Gastrocnemius medialis (tissue), 4 donors: ENCODE data around the gene HES1.

Source experiments
- POLR2A ChIP-seq, 2 donors: fragments of 450-650 bp; IDR thresholded peaks; one replicate each; pipeline ENCODE4 v1.6.1; 2017; ENCODE audit warnings: antibody characterized with exemption in 2 of 2, mild to moderate bottlenecking in 2 of 2, moderate library complexity in 2 of 2
- TF ChIP-seq, protein P1 (sequence below), 5 experiments: fragments of 450-650 bp in 3 of 5; fragments of 200-600 bp in 2 of 5; sonication (generic) in 2 of 5; IDR thresholded peaks in 4 of 5; conservative IDR thresholded peaks in 1 of 5; 1 replicate in 4 of 5; 2 replicates in 1 of 5; pipeline ENCODE4 v1.5.1; 2016 to 2019; ENCODE audit warnings: antibody characterized with exemption in 5 of 5, mild to moderate bottlenecking in 3 of 5, moderate library complexity in 3 of 5

DNA sequence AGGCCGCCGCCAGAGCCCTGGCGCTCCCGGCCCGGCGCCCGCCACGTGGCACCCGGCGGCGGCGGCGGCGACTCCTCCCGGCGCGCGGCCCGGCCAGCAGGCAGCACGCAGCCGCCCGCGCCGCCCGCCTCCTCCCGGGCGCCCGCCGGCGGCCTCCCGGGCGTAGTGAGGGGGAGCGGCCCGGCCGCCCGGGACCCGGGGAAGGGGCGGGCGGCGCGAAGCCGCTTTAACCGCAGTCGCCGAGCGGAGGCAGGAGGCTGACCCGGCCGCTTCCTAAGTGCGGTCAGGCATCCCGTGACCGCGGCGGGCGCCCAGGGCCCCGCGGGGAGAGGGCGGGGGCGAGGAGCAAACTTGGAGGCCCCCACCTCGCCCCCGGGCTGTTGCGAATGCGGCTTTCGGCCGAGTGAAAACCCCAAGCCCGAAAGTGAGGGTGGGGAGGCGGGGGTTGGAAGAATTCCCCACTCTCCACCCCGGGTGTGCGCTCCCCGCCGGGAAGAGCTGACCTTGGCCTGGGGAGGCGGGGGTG is 1.7 kb upstream of the HES1 start:
- TF ChIP-seq, protein P1, sequence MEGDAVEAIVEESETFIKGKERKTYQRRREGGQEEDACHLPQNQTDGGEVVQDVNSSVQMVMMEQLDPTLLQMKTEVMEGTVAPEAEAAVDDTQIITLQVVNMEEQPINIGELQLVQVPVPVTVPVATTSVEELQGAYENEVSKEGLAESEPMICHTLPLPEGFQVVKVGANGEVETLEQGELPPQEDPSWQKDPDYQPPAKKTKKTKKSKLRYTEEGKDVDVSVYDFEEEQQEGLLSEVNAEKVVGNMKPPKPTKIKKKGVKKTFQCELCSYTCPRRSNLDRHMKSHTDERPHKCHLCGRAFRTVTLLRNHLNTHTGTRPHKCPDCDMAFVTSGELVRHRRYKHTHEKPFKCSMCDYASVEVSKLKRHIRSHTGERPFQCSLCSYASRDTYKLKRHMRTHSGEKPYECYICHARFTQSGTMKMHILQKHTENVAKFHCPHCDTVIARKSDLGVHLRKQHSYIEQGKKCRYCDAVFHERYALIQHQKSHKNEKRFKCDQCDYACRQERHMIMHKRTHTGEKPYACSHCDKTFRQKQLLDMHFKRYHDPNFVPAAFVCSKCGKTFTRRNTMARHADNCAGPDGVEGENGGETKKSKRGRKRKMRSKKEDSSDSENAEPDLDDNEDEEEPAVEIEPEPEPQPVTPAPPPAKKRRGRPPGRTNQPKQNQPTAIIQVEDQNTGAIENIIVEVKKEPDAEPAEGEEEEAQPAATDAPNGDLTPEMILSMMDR (IDR thresholded peaks at IDR 0.05 in 4 of 5, conservative IDR thresholded peaks at IDR 0.05 in 1 of 5), result no peak
- TF ChIP-seq POLR2A (IDR thresholded peaks at IDR 0.05), result no peak
